BJ (cell line): ENCODE measurements around the gene PROK1. TPM values are rescaled to one million over a fixed set of nuclear protein-coding genes. Genes with fewer than 3 reads are reported as not detected.

ENCODE experiments used
- CTCF ChIA-PET: fragments of 350-600 bp; formaldehyde crosslinking; extraction: SDS; loops from one replicate; lab custom pipeline; 2021; ENCODE audit warnings: antibody characterized with exemption, inconsistent platforms; lab: Yijun Ruan, JAX
- POLR2A ChIA-PET: fragments of 300-600 bp; sonication (Branson Sonifier 250); formaldehyde crosslinking; extraction: SDS; loops from one replicate; lab custom pipeline; 2021; ENCODE audit warnings: antibody characterized with exemption; lab: Charles Lee
- DNase-seq: peaks from one replicate; pipeline ENCODE4 v3.0.0-alpha.2; 2011; ENCODE audit warnings: low read depth
- H3K27me3 ChIP-seq: 2 replicates; pipeline ENCODE4 v1.6.0; 2011; ENCODE audit warnings: low read length; ENCODE audit not compliant: control insufficient read depth, insufficient read depth
- H3K36me3 ChIP-seq: 2 replicates; pipeline ENCODE4 v1.5.1; 2011; ENCODE audit warnings: low read length; ENCODE audit not compliant: control insufficient read depth, insufficient read depth
- H3K4me3 ChIP-seq: 2 replicates; pipeline ENCODE4 v1.5.1; 2011; ENCODE audit warnings: low read depth, mild to moderate bottlenecking, control low read depth, low read length
- CTCF ChIP-seq: IDR thresholded peaks from 2 replicates; pipeline ENCODE4 v1.5.1; 2011; ENCODE audit warnings: low read depth, mild to moderate bottlenecking, control low read depth, inconsistent platforms, low read length, moderate library complexity; ENCODE audit not compliant: insufficient read depth
- polyA plus RNA-seq: library from polyadenylated mRNA; depleted of rRNA; stranded (reverse); fragments of >200 nt; gene quantifications from 2 replicates; pipeline ENCODE4 v1.2.3, GENCODE V29; 2011

The PROK1 gene
- polyA plus RNA-seq, 1 experiment = not detected

DNA sequence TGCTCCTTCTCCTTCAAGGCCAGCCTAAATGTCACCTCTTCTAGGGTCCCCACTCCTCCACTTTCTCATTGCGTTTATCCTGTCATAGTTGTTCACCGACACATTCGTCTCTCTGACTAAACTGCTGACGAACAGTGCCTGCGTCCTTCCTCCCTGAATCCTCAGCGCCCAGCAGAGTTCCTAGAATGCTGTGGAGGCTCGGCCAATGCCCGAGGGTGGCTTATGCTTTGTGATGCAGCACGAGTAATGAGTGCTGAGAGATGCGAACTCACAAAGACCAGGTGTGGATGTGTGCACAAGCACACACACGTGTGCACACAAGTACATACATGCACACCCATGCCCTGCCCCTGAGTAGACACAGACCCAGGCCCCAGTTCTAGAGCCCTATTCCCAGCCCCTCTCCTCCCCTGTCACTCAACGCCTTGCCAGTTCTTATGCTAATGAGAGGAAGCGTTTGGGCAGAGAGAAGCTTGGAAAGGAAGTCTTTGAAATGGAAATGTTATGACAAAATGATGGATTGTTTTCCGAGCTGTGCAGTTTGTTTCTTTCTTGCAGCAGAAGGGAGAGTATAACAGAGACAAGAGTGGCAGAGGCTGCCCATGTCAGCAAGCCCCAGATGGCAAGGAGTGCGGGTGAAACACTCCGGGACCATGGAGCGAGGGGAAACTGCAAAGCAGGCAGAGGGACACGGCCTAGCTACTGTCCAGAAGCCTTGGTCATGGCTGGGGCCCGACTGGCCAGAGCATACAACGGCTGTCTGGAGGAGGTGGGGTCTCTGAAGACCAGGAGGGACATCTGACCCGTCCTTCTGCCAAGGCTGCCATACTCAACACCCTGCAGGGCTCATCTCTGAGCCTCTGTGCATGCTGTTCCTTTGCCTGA, 43.8 kb downstream of the PROK1 start:
- no peak for TF ChIP-seq CTCF
- DNase-seq = no peak
- POLR2A ChIA-PET = no interaction called here
- H3K4me3 ChIP-seq = no peak overlapping the region
- H3K36me3 ChIP-seq = no peaks in the 10 kb centered on the region
- CTCF ChIA-PET = interaction anchor here (0.6 to 8.5 kb wide), 18 partner anchors 10 to 321 kb away, joined by 3 to 144 read pairs (median 10); partner anchors contain the start of genes KCNC4 and LAMTOR5
- H3K27me3 ChIP-seq = peaks cover 9% of the 10 kb centered on the region

DNA sequence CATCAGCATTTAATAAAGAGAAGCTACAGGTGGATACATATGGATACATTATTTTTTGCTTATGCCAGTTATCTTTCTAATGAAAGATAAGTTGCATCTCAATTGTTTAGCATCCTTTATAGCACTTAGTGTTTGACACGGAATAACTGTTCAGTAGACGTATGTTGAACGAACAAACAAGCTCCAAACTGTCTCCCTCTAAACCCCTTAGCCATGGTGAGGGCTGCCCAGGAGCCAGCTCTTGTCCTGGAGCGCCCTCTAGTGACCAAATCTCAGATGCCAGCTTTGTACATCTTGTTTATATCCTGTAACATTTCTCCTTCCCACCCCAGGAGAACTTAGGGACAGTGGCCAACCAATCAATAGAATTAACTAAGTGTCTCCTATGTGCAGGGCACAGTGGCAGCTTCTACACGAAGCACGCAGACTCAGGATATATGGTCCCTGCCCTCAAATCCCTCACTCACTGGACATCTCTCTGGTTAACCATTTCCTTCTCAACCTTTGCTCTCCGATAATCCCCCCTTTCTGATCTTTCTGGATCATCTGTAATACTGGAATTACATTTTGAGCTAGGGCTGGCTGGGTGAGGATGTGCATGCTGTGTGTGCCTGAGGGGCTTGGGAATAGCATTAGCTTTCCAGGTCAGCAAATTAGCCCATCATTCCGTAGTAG, 45.1 kb downstream of the PROK1 start:
- ChIA-PET CTCF (interaction anchor here (0.5 to 8.5 kb wide), 54 partner anchors 9 to 1763 kb away, joined by 3 to 144 read pairs (median 4); partner anchors contain the start of genes AHCYL1, KCNC4, LAMTOR5 and PROK1), POLR2A (interaction anchor here (0.6 to 1.0 kb wide), 2 partner anchors 84 to 202 kb away, joined by 3 to 5 read pairs; no protein-coding TSS in a partner anchor)
- peak; percentile 95 for TF ChIP-seq CTCF
- Histone ChIP-seq H3K4me3 (no peak overlapping the region), H3K36me3 (no peaks in the 10 kb centered on the region), H3K27me3 (peaks cover 10% of the 10 kb centered on the region)
- DNase-seq = peak; percentile 19

DNA sequence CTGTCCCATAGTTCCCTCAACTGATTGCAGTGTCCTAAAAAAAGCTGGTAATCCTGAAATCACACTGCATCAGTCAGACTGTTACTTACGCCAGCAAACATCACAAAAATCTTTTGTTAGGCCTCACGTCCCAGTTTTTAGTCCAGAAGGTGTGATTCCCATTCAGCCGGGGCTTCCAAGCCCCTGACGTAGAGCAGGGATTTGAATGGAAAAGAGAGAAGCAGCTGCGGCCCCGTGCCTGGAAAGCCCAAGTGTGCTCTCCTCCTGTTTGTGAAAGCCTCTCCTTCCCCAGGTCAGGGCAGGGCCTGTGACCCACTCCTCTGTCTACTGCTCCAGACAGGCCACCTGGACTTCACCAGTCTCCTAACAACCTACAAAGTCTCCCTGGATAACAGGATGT, 47.3 kb downstream of the PROK1 start:
- POLR2A ChIA-PET = no interaction called here
- Histone ChIP-seq H3K36me3 (no peaks in the 10 kb centered on the region), H3K4me3 (no peak overlapping the region), H3K27me3 (peaks cover 14% of the 10 kb centered on the region)
- DNase-seq = no peak
- CTCF ChIA-PET = interaction anchor here (1.3 to 8.5 kb wide), 8 partner anchors 10 to 296 kb away, joined by 3 to 144 read pairs (median 56); partner anchors contain the start of genes KCNC4 and LAMTOR5
- no peak for TF ChIP-seq CTCF

DNA sequence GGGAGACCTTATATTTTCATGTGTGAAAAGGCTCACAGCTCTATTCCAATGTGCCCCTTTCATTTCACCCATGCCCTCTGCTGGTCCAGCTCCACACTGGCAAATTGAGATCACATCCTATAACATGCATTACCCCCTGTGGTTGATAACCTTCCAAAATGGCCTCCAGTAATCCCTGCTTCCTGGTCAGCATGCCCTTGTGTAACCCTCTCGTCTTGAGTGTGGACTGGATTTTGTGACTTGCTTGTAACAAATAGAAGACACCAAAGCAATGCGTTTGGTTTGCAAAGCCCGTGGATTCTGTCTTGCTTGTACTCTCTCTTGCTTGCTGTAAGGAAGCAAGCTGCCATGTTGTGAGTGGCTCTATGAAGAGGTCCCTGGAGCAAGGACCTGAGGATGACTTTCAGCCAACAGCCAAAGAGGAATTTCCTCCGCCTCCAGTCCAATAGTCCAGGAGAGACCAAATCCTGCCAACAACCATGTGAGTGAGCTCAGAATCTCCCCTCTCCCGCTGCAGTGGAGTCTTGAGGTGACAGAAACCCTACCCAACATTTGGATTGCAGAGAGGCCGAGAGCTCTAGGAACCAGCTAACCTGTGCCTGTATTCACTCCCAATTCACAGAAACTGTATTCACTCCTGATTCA, 50.7 kb downstream of the PROK1 start:
- Histone ChIP-seq H3K36me3 (no peaks in the 10 kb centered on the region), H3K27me3 (peaks cover 14% of the 10 kb centered on the region), H3K4me3 (no peak overlapping the region)
- no peak for DNase-seq
- ChIA-PET CTCF (interaction anchor here (1.0 to 1.7 kb wide), 4 partner anchors 106 to 305 kb away, joined by 3 to 9 read pairs (median 3); no protein-coding TSS in a partner anchor), POLR2A (no interaction called here)
- no peak for TF ChIP-seq CTCF
